Fibroblast of pulmonary artery (primary cell): ENCODE data around the gene LAMA4.

Experiments used
- DNase-seq: peaks from one replicate; pipeline ENCODE4 v3.0.0-alpha.2; 2010; ENCODE audit warnings: low read depth
- H3K4me3 ChIP-seq: replicated peaks from 2 replicates; pipeline ENCODE4 v1.5.1; 2011; ENCODE audit warnings: low read depth, mild to moderate bottlenecking, control low read depth, low read length, moderate library complexity
- CTCF ChIP-seq: IDR thresholded peaks from 2 replicates; pipeline ENCODE4 v1.5.1; 2011; ENCODE audit warnings: mild to moderate bottlenecking, control low read depth, low read length, inconsistent platforms; ENCODE audit errors: missing control alignments

Gene LAMA4

GRCh38 chr6:112252571-112253497, 1.5 kb downstream of the LAMA4 start:
- peak overlapping the region; percentile 83 for H3K4me3 ChIP-seq
- TF ChIP-seq CTCF: no peak
- peak; percentile 58 for DNase-seq

DNA sequence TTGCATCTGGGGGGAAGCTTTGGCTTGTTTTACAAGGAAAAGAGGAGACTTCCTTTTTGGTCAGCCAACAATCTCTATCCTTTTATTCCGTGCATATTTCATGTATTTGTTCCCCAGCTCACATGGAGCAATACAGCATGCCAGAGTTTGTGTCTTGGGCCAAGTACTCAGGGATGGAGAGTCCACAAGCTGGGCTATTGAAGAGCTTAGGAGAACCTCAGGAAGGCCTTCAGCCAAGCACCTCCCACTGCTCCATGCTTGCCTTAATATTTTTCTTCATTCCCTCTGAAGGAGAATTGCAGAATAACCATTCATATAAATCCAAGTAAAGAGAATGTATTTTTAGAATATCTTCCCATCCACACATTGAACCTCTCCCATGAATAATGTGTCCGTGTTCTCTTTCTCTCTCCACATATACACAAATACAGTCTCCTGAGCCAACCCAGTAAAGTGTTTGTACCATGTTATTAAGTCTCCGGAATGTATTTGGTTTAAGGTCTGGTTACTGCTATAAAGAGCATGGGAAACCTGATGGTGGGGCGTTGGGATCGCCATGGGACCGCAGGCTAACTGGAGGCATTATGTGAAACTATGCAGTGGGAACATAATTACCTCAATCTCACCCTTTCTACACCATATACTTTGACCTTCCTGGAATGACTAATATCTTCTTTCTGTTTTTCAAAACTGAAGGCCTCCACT, 3.0 kb downstream of the LAMA4 start:
- peak; percentile 83 for DNase-seq
- no peak for TF ChIP-seq CTCF
- peak overlapping the region; percentile 83 for H3K4me3 ChIP-seq

DNA sequence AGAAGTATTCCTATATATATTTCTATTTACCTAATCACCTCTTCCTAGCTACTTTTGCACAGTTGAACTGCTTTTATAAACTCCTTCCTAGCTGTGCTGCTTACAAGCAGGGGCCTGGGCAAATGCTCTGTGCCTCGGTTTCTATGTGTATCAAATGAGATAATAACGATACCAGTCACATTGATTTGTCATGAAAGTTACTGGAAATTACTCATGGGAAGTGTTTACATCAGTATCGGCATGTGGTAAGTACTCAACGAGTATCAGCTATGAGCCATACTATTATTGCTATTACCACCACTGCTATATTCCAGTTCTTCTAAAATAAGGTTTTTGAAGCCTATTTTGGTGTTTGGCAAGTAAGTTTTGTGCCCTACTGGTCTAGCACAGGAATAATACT, 4.9 kb downstream of the LAMA4 start:
- DNase-seq: no peak
- no peak overlapping the region for H3K4me3 ChIP-seq
- no peak for TF ChIP-seq CTCF

- no peak for DNase-seq
Observed at GRCh38 chr6:112247275-112247674, 7.1 kb downstream of the LAMA4 start.

GRCh38 chr6:112245511-112246203, 8.7 kb downstream of the LAMA4 start:
- peak; percentile 67 for DNase-seq
- no peak overlapping the region for H3K4me3 ChIP-seq
- no peak for TF ChIP-seq CTCF

More at GRCh38 chr6:112247275-112247674, 7.1 kb downstream of the LAMA4 start:
- no peak for TF ChIP-seq CTCF
- H3K4me3 ChIP-seq: no peak overlapping the region

DNA sequence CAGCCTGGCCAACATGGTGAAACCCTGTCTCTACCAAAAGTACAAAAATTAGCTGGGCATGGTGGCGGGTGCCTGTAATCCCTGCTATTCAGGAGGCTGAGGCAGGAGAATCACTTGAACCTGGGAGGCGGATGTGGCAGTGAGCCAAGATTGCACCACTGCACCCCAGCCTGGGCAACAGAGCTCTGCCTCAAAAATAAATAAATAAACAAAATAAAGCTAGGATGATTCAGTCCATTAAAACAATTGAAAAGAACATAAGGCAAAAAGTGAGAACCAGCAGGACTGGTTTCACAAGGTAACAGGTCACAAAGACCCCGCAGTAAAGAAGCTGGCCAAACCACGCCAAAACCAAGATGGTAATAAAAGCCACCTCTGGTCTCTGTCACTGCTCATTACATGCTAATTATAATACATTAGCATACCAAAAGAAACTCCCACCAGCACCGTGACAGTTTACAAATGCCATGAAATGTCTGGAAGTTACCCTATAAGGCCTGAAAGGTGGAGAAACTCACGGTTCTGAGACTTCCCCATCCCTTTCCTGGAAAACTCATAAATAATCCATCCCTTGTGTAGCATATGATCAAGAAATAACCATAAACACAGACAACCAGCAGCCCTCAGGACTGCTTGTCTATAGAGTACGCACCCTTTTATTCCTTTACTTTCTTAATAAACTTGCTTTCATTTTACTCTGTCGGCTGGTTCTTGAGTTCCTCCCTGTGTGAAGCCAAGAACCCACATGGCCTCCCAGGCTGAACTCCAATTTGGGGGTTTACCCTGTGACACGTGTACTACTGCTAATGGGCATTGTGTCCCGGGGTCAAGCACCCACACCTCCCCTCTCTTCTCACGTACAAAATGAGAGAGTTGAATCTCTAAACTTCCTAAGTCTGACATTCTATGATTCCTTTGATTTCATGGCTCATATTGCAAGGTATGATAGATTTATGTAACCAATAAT, 10.2 kb downstream of the LAMA4 start:
- TF ChIP-seq CTCF: no peak
- H3K4me3 ChIP-seq: no peak overlapping the region

More for the DNA sequence above, 10.2 kb downstream of the LAMA4 start:
- no peak for DNase-seq
